Endodermal cell (in vitro differentiated cells): ENCODE results near the gene CTSD. TPM values are rescaled to one million over a fixed set of nuclear protein-coding genes. Genes with fewer than 3 reads are reported as not detected.

Experiments
- DNase-seq: peaks from one replicate; pipeline ENCODE4 v3.0.0-alpha.2; 2017
- H3K27ac ChIP-seq: 2 replicates; pipeline ENCODE4 v1.5.1; 2013; ENCODE audit warnings: mild to moderate bottlenecking, low read depth, low read length, moderate library complexity
- H3K27me3 ChIP-seq: 2 replicates; pipeline ENCODE4 v1.6.1; 2013; ENCODE audit warnings: mild to moderate bottlenecking, low read length, moderate library complexity; ENCODE audit not compliant: insufficient read depth, control insufficient read depth, poor library complexity, severe bottlenecking
- H3K36me3 ChIP-seq: 2 replicates; pipeline ENCODE4 v1.7.0; 2013; ENCODE audit warnings: mild to moderate bottlenecking, low read length, moderate library complexity; ENCODE audit not compliant: control insufficient read depth, insufficient read depth
- H3K4me1 ChIP-seq: one replicate; pipeline ENCODE4 v1.7.0; 2013; ENCODE audit warnings: low read length; ENCODE audit not compliant: control insufficient read depth, insufficient read depth
- H3K4me3 ChIP-seq: 2 replicates; pipeline ENCODE4 v1.5.1; 2013; ENCODE audit warnings: mild to moderate bottlenecking, low read length, moderate library complexity
- H3K9ac ChIP-seq: 2 replicates; pipeline ENCODE4 v1.6.1; 2013; ENCODE audit warnings: mild to moderate bottlenecking, low read length, moderate library complexity; ENCODE audit not compliant: poor library complexity, severe bottlenecking; ENCODE audit errors: extremely low read depth
- H3K9me3 ChIP-seq: 2 replicates; pipeline ENCODE4 v1.6.1; 2013; ENCODE audit warnings: mild to moderate bottlenecking, low read length, moderate library complexity; ENCODE audit not compliant: control insufficient read depth
- H3K27ac Mint-ChIP-seq: 2 replicates; pipeline ENCODE4 v1.8.0; 2020; ENCODE audit warnings: mixed read lengths
- H3K27me3 Mint-ChIP-seq: 2 replicates; pipeline ENCODE4 v1.8.0; 2021; ENCODE audit warnings: mild to moderate bottlenecking, mixed read lengths; ENCODE audit not compliant: insufficient read depth
- H3K36me3 Mint-ChIP-seq: 2 replicates; pipeline ENCODE4 v1.8.0; 2020; ENCODE audit warnings: low read depth, mixed read lengths
- H3K4me1 Mint-ChIP-seq: 2 replicates; pipeline ENCODE4 v1.8.0; 2020; ENCODE audit warnings: mixed read lengths
- H3K4me3 Mint-ChIP-seq: 2 replicates; pipeline ENCODE4 v1.8.0; 2020; ENCODE audit warnings: mild to moderate bottlenecking, moderate library complexity, mixed read lengths
- H3K9me3 Mint-ChIP-seq: 2 replicates; pipeline ENCODE4 v1.8.0; 2020; ENCODE audit warnings: mild to moderate bottlenecking, mixed read lengths
- WGBS, 2 experiments: methylation state at CpG; one replicate each; pipeline versions ENCODE4 v1.1.5 to v1.1.7; 2013; ENCODE audit warnings: missing lambda C conversion rate in 2 of 2, mixed read lengths in 1 of 2; ENCODE audit not compliant: insufficient coverage in 1 of 2, insufficient read length in 1 of 2; 5-methylcytosine and 5-hydroxymethylcytosine counted together
- total RNA-seq, 2 donors: library from RNA; stranded (reverse); fragmentation: NEBNext Ultra II Directional in 1 of 2; extraction: Animal tissue kit (Norgen Biotek cat#: 25700) in 1 of 2; gene quantifications; 2 replicates in 1 of 2; 3 replicates in 1 of 2; pipeline ENCODE4 v1.2.1, GENCODE V29; 2021
- TF ChIP-seq, protein P1 (sequence below): fragments of 200-600 bp; sonication (generic); conservative IDR thresholded peaks from 2 replicates; pipeline ENCODE4 v1.5.0; 2021; ENCODE audit warnings: antibody characterized with exemption, mild to moderate bottlenecking

CTSD gene
- total RNA-seq, 2 donors from 2014 or later, result 185 to 208 TPM

DNA sequence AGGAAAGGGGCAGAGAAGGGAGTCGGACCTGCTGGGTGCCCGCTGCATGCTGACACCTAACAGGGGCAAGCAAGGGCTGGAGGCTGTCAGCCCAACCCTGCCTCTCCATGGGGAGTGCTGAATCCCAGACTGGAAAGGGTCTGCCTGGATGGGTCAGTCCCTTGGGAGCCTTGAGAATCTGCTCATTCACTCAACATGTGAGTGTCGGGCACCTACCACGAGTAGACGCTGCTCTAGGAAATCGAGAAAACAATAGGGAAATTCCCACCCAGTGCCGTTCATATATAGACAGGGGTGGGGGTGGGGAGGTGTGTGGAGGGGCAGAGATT, 4.4 kb upstream of the CTSD start:
- WGBS, 2 experiments, result 90 to 100% methylated on average over 2 to 7 of the region's 7 CpGs
- H3K9me3 Mint-ChIP-seq, result no peaks in the 10 kb centered on the region
- Histone ChIP-seq H3K36me3 (no peaks in the 10 kb centered on the region), H3K9ac (no peak overlapping the region), H3K4me3 (no peak overlapping the region), H3K27ac (no peak overlapping the region), H3K4me1 (no peaks in the 10 kb centered on the region), H3K27me3 (no peaks in the 10 kb centered on the region), H3K9me3 (no peaks in the 10 kb centered on the region)
- DNase-seq, result no peak
- no peak overlapping the region for H3K27ac Mint-ChIP-seq
- H3K36me3 Mint-ChIP-seq, result no peaks in the 10 kb centered on the region
- H3K4me1 Mint-ChIP-seq, result peaks cover 5% of the 10 kb centered on the region
- TF ChIP-seq, protein P1, sequence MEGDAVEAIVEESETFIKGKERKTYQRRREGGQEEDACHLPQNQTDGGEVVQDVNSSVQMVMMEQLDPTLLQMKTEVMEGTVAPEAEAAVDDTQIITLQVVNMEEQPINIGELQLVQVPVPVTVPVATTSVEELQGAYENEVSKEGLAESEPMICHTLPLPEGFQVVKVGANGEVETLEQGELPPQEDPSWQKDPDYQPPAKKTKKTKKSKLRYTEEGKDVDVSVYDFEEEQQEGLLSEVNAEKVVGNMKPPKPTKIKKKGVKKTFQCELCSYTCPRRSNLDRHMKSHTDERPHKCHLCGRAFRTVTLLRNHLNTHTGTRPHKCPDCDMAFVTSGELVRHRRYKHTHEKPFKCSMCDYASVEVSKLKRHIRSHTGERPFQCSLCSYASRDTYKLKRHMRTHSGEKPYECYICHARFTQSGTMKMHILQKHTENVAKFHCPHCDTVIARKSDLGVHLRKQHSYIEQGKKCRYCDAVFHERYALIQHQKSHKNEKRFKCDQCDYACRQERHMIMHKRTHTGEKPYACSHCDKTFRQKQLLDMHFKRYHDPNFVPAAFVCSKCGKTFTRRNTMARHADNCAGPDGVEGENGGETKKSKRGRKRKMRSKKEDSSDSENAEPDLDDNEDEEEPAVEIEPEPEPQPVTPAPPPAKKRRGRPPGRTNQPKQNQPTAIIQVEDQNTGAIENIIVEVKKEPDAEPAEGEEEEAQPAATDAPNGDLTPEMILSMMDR, result no peak
- no peak overlapping the region for H3K4me3 Mint-ChIP-seq
- peaks cover 17% of the 10 kb centered on the region for H3K27me3 Mint-ChIP-seq

DNA sequence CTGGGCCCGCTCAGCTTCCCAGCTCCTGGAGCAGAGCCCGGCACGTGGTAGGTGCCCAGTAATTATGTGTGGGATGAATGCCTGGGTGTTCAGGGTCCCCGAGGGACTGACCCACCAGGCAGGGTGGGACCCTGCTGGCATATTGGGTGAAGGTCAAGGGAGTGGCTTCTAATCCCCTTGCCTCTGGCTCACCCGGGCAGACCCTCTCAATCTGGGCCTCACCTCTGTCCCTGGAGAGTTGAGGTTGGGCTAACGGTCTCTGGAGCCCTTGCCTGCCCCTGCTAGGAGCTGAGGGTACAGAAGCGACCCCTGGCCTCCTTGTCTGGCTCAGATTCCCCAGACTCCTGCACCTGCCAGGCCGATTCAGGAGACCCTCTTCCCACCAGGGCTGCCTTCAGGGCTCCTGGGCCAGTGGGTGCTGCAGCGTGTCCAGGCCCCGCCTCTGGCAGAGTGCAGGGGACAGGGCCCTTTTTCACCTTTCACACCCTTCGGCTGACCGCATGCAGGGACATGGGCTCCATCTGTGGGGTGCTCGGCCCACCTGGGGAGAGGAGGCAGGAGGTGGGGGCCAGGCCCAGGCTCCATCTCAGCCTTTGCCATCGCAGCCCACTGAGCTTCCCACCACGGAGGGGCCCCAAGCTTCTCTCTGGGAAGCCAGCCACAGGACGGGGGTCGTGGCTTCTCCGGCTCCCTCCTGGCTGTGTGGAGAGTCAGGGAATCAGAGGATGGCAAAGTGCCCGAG, 3.8 kb upstream of the CTSD start:
- H3K36me3 ChIP-seq, result no peaks in the 10 kb centered on the region
- TF ChIP-seq, protein P1, result no peak
- peaks cover 5% of the 10 kb centered on the region for H3K4me1 Mint-ChIP-seq
- WGBS, 2 experiments, result 90 to 96% methylated on average over 9 to 19 of the region's 19 CpGs
- no peak overlapping the region for H3K4me3 Mint-ChIP-seq
- no peak for DNase-seq
- no peak overlapping the region for H3K27ac ChIP-seq
- H3K27me3 ChIP-seq, result no peaks in the 10 kb centered on the region
- no peak overlapping the region for H3K27ac Mint-ChIP-seq
- peaks cover 17% of the 10 kb centered on the region for H3K27me3 Mint-ChIP-seq
- H3K36me3 Mint-ChIP-seq, result no peaks in the 10 kb centered on the region
- H3K4me3 ChIP-seq, result no peak overlapping the region
- H3K9me3 ChIP-seq, result no peaks in the 10 kb centered on the region
- no peak overlapping the region for H3K9ac ChIP-seq
- H3K9me3 Mint-ChIP-seq, result no peaks in the 10 kb centered on the region
- H3K4me1 ChIP-seq, result peaks cover 4% of the 10 kb centered on the region

DNA sequence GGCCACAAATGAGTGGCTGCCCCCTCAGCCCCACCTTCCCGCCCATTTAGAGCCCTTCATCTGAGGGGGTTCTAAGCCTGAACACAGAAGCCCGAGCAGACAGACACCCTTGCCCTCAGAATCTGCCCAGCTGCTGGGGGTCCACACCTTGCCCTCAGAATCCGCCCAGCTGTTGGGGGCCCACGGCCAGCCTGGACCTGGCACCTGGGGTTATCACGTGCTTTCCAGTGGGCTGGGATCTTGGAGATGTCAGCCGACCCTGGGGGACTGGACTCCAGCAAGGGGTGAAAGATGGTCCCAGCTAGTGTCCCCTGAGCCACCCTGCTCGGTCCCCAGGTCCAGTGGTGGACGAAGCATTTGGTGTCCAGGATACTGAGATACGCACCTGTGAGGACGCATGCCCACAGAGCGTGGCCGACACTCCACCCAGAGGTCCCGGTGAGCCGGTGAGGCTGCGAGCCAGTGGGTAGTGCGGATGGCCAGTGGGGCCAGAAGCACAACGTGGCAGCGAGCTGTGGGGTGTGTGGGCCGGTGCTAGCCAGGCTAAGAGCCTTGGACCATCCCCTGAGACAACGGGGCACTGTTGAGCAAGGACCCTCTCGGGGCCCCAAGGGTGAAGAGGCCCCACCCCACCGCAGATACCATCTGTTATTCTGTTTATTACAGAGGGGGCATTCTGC, 3.1 kb upstream of the CTSD start:
- peaks cover 2% of the 10 kb centered on the region for H3K4me1 Mint-ChIP-seq
- H3K4me3 ChIP-seq, result no peak overlapping the region
- H3K9me3 ChIP-seq, result no peaks in the 10 kb centered on the region
- H3K36me3 Mint-ChIP-seq, result no peaks in the 10 kb centered on the region
- H3K4me1 ChIP-seq, result peaks cover 6% of the 10 kb centered on the region
- TF ChIP-seq, protein P1, result no peak
- H3K27me3 Mint-ChIP-seq, result peaks cover 16% of the 10 kb centered on the region
- H3K36me3 ChIP-seq, result no peaks in the 10 kb centered on the region
- no peak overlapping the region for H3K9ac ChIP-seq
- no peaks in the 10 kb centered on the region for H3K9me3 Mint-ChIP-seq
- no peak for DNase-seq
- WGBS, 2 experiments, result 92 to 95% methylated on average over 18 to 22 of the region's 22 CpGs
- H3K4me3 Mint-ChIP-seq, result no peak overlapping the region
- H3K27ac Mint-ChIP-seq, result no peak overlapping the region
- no peak overlapping the region for H3K27ac ChIP-seq
- H3K27me3 ChIP-seq, result no peaks in the 10 kb centered on the region
